Measurements from ENCODE around the gene PORCN.
"Not testable (repeated sequence)": the region's sequence is repeated elsewhere in the genome, so short reads cannot be mapped to it uniquely, and the experiment has no call there.

PORCN gene

DNA sequence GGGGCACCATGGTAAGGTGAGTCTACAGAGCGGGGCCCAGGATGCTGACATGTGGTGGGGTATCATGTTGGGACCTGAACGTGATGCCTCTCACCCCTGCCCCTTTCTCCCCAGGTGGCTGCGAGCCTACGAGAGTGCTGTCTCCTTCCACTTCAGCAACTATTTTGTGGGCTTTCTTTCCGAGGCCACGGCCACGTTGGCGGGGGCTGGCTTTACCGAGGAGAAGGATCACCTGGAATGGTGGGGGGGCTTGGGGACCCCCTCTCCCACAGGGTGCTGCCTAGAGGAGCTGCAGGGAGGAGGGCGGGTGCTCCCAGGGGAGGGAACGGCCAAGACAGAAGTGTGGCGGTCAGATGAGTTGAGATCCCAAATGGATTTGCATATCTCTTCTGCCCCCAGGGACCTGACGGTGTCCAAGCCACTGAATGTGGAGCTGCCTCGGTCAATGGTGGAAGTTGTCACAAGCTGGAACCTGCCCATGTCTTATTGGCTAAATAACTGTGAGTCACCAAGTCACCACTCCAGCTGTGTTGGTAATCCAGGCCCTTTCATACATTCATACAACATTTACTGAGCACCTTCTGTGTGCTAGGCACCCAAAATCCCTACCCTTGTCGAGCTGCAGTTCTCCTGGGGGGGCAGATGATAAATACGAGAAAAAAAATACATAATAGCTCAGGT, 5.5 kb downstream of the PORCN start:
- no peak for DNase-seq

GRCh38 chrX:48514868-48515460, 6.2 kb downstream of the PORCN start:
- DNase-seq: no peak

GRCh38 chrX:48515842-48516241, 7.0 kb downstream of the PORCN start:
- DNase-seq: no peak

- DNase-seq: no peak
Measured at GRCh38 chrX:48516285-48516684, 7.5 kb downstream of the PORCN start.

- DNase-seq: no peak
Measured at GRCh38 chrX:48516987-48517386, 8.2 kb downstream of the PORCN start.

GRCh38 chrX:48519481-48519880, 10.7 kb downstream of the PORCN start:
- not testable (repeated sequence) for DNase-seq

- DNase-seq: no peak
Measured at GRCh38 chrX:48520455-48520854, 11.7 kb downstream of the PORCN start.

DNA sequence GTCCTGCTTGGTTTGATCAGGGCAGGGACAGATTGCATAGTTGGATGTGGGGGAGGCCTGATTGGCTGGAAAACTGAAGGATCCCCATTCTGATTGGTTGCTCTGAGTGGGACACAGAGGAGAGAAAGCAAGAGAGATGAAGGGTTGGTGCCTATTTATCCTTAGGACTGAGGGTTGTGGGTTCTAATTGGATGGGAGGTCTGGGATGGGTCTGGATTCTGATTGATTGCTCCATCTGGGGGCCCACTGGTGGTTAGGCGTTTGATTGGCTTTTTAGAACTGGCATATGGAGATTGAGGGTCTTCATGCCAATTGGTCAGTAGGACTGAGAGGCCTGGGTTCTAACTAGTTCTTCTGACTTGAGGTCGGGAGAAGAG, 12.2 kb downstream of the PORCN start:
- no peak for DNase-seq

- DNase-seq: peak; percentile 88
Measured at GRCh38 chrX:48521353-48522243, 12.8 kb downstream of the PORCN start, which contains the start of gene EBP. EBP (plus strand) TSS chrX:48521808; CDS start chrX:48523772, 1,964 bp downstream.

GRCh38 chrX:48522291-48522690, 13.5 kb downstream of the PORCN start:
- DNase-seq: no peak

DNA sequence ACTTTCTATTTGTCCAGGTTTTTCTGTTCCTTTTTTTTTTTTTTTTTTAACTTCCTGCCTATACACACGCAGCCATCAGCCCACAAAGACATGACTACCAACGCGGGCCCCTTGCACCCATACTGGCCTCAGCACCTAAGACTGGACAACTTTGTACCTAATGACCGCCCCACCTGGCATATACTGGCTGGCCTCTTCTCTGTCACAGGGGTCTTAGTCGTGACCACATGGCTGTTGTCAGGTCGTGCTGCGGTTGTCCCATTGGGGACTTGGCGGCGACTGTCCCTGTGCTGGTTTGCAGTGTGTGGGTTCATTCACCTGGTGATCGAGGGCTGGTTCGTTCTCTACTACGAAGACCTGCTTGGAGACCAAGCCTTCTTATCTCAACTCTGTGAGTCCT, 14.9 kb downstream of the PORCN start:
- DNase-seq: no peak

GRCh38 chrX:48525853-48526252, 17.1 kb downstream of the PORCN start:
- DNase-seq: not testable (repeated sequence)

GRCh38 chrX:48530736-48531135, 21.9 kb downstream of the PORCN start:
- DNase-seq: no peak

DNA sequence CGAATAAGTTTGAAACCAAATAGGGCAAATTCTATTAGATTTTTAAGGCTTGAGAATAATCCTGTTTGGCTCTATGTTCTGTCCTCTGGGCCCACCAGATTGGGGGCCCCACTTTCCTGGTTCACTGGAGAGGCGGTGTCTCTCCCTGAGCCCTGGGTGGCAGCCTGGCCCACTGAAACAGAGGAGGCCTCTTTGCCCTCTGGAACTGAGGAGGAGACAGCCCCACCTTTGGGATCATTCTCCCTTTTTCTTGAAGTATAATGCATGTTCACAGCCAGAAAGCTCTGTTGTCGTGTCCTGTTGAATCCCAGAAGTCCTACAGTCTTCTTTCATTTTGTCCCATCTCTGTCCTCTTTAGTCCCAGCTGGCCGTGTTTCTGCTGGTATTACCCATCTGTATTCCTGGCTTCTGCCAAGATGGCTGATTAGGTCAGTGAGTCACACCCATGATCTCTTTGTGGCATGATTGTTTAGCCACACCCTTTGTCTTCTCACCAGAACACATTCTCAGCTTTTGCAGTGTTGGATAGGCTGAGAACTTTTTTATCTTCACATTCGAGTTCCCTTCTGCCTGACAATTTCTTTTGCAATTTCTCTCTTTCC, 22.7 kb downstream of the PORCN start:
- no peak for DNase-seq

- no peak for DNase-seq
Measured at GRCh38 chrX:48532161-48532560, 23.4 kb downstream of the PORCN start.

DNA sequence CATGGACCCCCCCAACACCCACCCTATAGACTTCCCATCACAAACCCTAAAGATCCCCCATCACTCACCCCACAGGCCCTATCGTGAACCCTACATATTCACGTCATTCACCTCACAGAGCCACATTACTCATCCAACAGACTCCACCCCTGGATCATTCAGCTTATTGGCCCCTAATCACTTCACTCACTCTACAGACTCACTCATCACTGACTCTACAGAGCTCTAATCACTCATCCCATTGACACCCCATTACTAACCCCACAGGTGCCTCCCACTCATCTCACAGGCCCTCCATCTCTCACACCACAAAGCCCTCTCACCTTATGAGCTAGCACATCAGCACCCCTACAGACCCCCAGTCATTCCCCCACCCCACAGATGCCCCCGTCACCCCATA, 24.4 kb downstream of the PORCN start:
- no peak for DNase-seq

- peak; percentile 7 for DNase-seq
Measured at GRCh38 chrX:48538641-48539344, 30.0 kb downstream of the PORCN start.

DNA sequence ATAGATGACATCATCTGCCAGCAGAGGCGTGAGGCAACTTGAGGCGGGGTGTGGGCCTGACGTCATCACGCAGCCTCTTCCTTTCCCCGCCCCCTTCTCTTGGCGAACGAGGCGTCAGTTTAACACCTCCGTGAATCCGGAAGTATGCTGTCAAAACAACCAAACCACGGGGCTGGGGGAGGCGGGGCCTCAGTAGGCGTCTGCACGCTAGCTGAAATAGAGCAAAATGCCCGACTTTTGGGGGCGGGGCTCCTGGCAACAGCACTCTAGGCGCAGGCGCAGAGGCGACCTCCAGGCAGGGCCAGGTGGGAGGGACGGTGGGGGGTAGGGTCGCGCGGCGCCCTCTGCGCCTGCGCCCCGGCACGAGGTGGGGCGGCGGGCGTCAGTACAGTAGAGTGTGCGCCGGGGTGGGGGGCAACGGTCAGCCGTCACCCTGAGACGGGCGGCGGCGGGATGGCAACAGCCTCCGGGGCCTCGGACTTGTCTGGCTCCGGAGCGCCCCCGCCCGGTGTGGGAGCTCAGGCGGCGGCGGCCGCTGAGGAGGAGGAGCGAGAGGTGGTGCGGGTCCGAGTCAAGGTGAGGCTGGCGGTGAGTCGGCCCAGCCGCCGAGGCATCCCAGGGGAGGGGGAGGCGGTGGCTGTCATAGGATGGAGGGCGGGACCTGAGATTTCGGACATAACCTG, 30.7 kb downstream of the PORCN start, which contains the start of gene TBC1D25:
TSS of gene TBC1D25 (plus strand) at position 370 of the 683 bp plus-strand sequence. CDS start at position 454, 84 bp downstream.
- DNase-seq: peak; percentile 94

DNA sequence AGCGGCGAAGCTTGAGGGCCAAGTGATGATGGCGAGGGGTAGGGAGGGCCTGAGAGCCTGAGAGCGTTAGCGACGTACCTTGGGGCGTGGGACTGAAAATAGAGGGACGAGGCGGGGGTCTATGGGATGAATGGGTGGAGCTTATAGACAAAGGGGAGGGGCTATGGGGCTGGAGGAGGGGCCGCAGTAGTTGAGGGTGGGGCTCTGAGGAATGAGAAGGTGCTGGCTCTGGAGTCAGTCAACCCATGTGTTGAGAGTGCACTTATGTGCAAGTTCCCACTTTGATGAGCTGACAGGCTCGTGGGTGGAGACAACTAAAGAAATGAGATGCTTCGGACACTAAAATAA, 31.2 kb downstream of the PORCN start:
- peak; percentile 16 for DNase-seq

GRCh38 chrX:48540480-48540879, 31.7 kb downstream of the PORCN start:
- DNase-seq: no peak

DNA sequence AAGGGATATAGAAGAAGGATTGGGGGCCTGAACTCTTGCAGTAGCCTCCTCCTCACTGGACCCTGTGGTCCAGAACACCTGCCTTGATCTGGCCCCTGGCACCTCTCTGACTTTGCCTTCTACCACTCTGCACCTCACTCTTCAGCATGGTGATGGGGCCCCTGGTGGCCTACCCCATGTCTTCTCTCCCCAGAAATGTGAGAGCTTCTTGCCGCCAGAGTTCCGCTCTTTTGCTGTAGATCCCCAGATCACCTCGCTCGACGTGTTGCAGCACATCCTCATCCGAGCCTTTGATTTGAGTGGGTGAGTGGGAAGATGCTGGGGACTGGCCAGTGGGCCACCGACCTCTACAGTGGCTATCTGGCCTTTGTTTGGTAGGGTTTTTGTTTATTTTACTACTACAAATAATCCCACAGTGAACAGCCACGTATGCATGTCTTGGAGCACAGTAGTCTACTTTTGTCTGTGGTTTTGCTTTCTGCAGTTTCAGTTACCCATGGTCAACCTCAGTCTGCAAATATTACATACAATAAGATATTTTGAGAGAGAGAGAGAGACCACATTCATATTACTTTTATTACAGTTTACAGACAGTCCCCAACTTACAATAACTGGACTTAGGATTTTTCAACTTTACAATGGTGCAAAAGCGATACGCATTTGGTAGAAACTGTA, 32.5 kb downstream of the PORCN start:
- DNase-seq: no peak
